ENCODE data around the gene KLK7.

The KLK7 gene

GRCh38 chr19:50983625-50984292 lies at the start of gene KLK7:
Gene KLK7 (minus strand): TSS chr19:50983917. CDS start chr19:50982399, 1,518 bp downstream.
- DNase-seq (ENCODE audit: low spot score): no peak

DNA sequence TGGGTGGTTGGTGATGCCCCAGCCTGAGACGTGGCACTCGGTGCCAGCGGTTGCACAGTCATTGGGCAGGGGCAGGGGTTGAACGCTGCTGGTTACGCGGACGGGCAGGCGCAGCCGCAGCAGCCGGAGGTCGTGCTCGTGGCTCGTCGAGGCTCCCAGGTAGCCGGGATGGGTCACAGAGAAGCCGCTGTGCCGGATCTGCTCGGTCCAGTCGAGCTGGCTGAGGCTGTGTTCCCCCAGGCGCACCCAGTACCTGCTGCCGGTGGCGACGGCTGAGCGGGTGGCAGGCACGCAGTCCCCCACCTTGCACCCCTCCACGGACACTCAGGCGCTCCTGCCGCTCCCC lies 48.1 kb upstream of the KLK7 start:
- no peak for DNase-seq (ENCODE audit: low spot score)

- DNase-seq (ENCODE audit: low spot score): no peak
Measured at GRCh38 chr19:51031220-51031879, 47.6 kb upstream of the KLK7 start.

DNA sequence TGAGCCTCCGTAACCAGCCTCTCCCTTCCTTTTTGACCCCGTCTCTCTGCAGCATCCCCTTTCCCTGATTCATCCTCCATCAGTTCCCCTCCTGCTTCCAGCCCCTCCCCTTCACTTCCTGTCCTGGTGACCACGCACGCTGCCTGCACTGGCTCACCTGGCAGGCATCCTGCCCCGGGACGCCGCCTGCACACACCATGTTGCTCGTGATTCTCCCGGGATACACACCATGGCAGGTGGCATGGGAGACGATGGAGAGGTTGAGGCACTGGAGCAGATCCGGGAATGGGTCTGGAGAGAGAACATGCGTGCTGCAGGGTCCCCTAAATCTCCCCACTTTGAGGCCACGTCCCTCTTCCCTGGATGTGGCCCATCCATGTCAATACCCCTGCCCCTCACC lies 46.9 kb upstream of the KLK7 start:
- DNase-seq (ENCODE audit: low spot score): no peak

DNA sequence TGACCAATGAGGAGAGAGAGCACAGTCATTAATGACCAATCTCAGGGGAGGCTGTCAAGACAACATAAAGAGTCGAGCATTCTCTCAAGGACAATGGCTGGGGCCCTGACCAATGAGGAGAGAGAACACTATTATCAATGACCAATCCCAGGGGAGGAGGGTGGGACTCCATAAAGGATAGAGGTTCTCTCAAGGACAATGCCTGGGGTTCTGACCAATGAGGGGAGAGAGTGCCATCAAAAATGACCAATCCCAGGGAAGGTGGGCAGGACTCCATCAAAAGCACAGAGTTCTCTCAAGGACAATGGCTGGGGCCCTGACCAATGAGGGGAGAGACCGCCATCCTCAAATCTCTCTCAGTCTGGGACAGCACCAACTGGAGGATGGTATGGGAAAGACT lies 46.0 kb upstream of the KLK7 start:
- no peak for DNase-seq (ENCODE audit: low spot score)

GRCh38 chr19:51027873-51028272 lies 44.2 kb upstream of the KLK7 start:
- no peak for DNase-seq (ENCODE audit: low spot score)

- DNase-seq (ENCODE audit: low spot score): no peak
Measured at GRCh38 chr19:51027126-51027806, 43.5 kb upstream of the KLK7 start.

GRCh38 chr19:51026554-51026831 lies 42.8 kb upstream of the KLK7 start, which contains the start of gene KLK11:
Gene KLK11 (minus strand): TSS chr19:51026616. CDS start chr19:51025631, 985 bp downstream.
- DNase-seq (ENCODE audit: low spot score): no peak

- DNase-seq (ENCODE audit: low spot score): no peak
Measured at GRCh38 chr19:51025809-51026553, 42.3 kb upstream of the KLK7 start.

DNA sequence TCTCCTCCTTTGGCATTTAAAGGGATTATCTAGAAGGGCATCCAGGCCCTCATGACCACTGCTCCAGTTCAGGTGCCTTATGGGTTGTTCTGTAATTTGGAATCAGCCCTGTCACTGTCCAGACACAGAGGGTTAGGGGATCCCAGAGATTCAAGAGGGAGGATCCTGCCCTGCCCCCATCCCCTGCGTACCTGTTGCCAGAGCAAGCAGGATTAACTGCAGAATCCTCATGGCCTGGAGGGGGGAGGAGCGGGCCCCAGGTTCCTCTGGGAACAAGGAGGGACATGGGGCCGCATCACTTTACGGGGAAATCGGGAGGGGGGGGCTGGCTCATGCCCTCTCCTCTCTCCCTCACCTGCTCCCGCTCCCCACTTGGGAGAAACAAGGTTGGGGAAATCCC lies 41.7 kb upstream of the KLK7 start:
- no peak for DNase-seq (ENCODE audit: low spot score)

- DNase-seq (ENCODE audit: low spot score): no peak
Measured at GRCh38 chr19:51024924-51025323, 41.2 kb upstream of the KLK7 start.

GRCh38 chr19:51023946-51024345 lies 40.2 kb upstream of the KLK7 start:
- DNase-seq (ENCODE audit: low spot score): no peak

DNA sequence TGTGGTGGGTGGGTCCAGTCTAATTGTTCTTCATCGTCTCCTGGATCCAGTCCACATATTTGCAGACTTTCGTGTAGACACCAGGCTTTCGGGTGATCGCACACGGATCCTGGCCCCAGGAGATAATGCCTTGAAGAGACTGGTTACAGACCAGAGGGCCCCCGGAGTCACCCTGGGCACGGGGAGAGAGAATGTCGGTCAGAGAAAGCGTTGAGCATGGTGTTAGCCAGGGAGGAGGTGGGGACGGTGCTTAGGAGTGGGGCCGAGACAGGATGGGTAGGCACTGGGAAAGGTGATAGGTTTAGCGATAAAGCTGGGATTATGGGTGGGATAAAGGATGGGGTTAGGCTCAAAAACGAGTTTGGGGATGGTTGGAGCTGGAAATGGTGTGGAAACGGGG lies 38.8 kb upstream of the KLK7 start:
- DNase-seq (ENCODE audit: low spot score): no peak

GRCh38 chr19:51020988-51021651 lies 37.4 kb upstream of the KLK7 start:
- DNase-seq (ENCODE audit: low spot score): no peak

- no peak for DNase-seq (ENCODE audit: low spot score)
Measured at GRCh38 chr19:51019544-51019925, 35.8 kb upstream of the KLK7 start, which contains the start of gene KLK10. Gene KLK10 (minus strand): TSS chr19:51019709. CDS start chr19:51019130, 579 bp downstream.

- DNase-seq (ENCODE audit: low spot score): no peak
Measured at GRCh38 chr19:51018745-51019543, 35.2 kb upstream of the KLK7 start.

DNA sequence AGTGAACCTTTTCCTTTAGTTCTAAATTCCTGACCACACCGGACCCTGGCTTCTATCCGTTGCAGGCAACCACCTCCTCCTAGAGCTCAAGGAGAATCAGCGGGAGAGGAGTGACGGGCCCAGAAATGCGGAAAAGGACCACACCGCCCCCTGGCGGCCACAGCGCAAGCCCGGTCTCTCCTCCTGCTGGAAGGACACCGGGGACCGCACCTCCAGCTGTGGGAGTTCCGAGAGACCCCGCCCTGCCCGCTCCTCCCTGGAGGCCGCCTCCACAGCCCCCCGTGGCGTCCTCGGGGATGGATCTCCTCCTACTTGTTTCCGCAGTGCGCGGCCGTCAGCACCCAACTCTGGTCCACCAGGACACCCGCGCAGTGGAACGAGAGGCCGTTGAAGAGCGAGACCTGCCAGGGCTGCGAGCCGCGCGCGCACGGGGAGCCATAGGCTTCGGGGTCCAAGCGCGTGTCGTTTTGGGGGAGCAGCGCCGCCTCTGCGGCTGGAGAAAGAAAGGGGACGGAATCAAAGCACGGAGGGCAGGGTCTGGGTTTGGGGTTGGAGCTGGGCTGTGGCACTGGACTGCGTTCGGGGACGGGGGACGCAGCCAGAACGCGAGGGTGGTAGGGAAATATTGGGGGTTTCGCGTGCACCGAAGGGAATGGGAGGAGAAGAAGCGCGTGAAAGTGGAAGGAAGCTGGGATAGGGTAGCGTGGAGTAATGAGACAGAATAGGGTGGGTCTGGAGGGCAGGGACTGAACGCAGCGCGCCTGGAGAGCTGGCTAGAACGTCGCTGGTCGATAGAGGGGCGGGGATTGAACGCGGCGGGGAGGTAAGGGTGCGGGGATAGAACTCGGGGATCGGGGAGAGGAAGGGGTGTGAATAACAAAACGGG lies 33.3 kb upstream of the KLK7 start:
- no peak for DNase-seq (ENCODE audit: low spot score)

DNA sequence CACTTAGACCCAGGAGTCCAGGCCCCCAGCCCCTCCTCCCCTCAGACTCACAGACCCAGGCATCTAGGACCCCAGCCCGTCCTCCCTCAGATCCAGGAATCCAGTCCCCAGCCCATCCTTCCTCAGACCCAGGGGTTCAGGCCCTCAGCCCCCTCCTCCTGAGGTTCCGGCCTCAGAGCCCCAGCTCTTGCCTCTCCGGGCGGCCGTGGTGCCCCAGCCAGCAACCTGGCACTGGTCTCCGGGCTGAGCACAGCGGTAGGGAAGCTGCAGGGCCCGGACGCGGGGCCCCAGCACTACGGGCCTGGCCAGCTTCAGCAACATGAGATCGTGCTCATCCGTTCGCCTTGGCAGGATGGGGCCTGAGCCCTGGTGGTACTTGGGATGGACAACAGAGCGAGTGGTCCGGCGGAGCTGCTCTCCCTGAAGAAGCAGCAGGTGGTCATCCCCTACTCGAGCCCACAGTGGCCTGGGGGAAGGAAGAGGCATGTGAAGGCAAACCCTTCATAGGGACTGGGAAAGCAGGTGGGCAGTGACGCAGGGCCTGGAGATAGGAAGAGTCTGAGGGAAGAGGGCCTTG lies 32.1 kb upstream of the KLK7 start:
- DNase-seq (ENCODE audit: low spot score): no peak

DNA sequence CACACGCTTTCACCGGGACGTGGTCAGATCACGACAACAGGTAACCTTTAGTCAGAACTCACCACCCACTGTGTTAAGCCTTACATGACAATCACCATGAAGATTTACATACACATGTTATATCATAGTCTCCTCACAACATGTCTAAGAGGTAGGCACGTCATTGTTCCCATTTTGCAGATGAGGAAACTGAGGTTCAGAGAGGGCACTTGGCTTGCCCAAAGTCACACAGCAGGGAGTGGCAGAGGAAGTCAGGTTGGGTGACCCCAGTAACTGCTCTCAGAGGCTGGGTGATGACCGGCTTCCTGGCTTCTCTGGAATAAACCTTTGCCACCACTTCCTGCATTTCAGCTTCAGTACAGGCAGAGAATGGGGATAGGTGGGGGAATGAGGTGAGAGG lies 30.5 kb upstream of the KLK7 start:
- DNase-seq (ENCODE audit: low spot score): no peak

DNA sequence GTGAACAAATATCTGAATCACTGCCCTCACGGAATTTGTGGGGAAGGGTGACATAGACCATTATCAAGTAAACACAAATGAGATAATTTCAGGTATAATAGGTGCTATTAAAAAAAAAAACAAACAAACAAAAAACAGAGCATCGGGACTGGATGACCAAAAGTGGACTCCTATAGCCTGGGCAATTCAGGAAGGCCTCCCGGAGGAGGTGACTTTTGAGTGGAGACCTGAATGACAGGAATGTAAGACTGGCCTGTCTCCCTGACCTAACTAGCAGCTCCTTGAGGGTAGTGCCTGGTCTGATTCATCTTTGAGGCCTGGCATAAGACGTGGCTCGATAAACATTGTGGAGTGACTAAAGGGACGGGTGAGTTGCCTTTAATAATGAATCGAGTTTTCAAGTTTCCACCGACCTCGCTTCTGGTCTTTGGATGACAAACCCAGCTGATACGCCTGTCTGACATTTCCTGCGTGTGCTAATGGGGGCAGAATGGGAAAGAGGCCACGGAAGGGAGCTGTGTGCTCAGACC lies 29.0 kb upstream of the KLK7 start:
- DNase-seq (ENCODE audit: low spot score): no peak

Measured in CD4-positive, alpha-beta T cell treated with Interleukin-6 at 100 ng/mL for 8 hours (primary cell).